Skin epidermis (tissue), 12 donors: ENCODE measurements around the gene ALPP.
A peak's percentile ranks its signal among the peaks of the same experiment; 100 is the strongest.
"Not testable (repeated sequence)": the region's sequence is repeated elsewhere in the genome, so short reads cannot be mapped to it uniquely, and the experiment has no call there.

Source experiments
- H3K27ac ChIP-seq, 21 experiments: fragments of 200-600 bp; sonication (generic) in 11 of 21; one replicate each; pipeline ENCODE4 v1.5.0; 2020; ENCODE audit warnings: mild to moderate bottlenecking in 3 of 21, inconsistent platforms in 2 of 21, moderate library complexity in 2 of 21
- H3K4me3 ChIP-seq, 7 experiments: fragments of 200-600 bp; sonication (generic) in 2 of 7; one replicate each; pipeline ENCODE4 v1.5.0; 2020; ENCODE audit warnings: inconsistent platforms in 2 of 7, mild to moderate bottlenecking in 2 of 7, moderate library complexity in 1 of 7

ALPP gene

GRCh38 chr2:232362174-232362900 is 16.2 kb upstream of the ALPP start:
- H3K4me3 ChIP-seq, result no peak overlapping the region
- no peak overlapping the region for H3K27ac ChIP-seq

- peak overlapping the region in 3 of 7 experiments; percentile 15 to 21 (median 17) for H3K4me3 ChIP-seq
- peak overlapping the region in 2 of 21 experiments; percentile 26 to 70 for H3K27ac ChIP-seq
Observed at GRCh38 chr2:232363064-232363783, 15.3 kb upstream of the ALPP start.

GRCh38 chr2:232363784-232364615 is 14.6 kb upstream of the ALPP start:
- Histone ChIP-seq H3K27ac (peak overlapping the region in 2 of 21 experiments; percentile 26 to 70), H3K4me3 (peak overlapping the region in 3 of 7 experiments; percentile 15 to 21 (median 17))

GRCh38 chr2:232364806-232365594 is 13.6 kb upstream of the ALPP start:
- not testable (repeated sequence) for H3K4me3 ChIP-seq, H3K27ac ChIP-seq

GRCh38 chr2:232365621-232366321 is 12.8 kb upstream of the ALPP start:
- Histone ChIP-seq H3K4me3 (peak overlapping the region in 2 of 7 experiments; percentile 11 to 31), H3K27ac (no peak overlapping the region)

- not testable (repeated sequence) for H3K27ac ChIP-seq
- H3K4me3 ChIP-seq, result peak overlapping the region in 2 of 7 experiments; percentile 11 to 31
Observed at GRCh38 chr2:232366461-232366860, 12.1 kb upstream of the ALPP start.

- Histone ChIP-seq H3K27ac (no peak overlapping the region), H3K4me3 (no peak overlapping the region)
Observed at GRCh38 chr2:232367016-232367415, 11.5 kb upstream of the ALPP start.

GRCh38 chr2:232367591-232368233 is 10.8 kb upstream of the ALPP start:
- no peak overlapping the region for H3K27ac ChIP-seq
- H3K4me3 ChIP-seq, result no peak overlapping the region

- H3K4me3 ChIP-seq, result no peak overlapping the region
- H3K27ac ChIP-seq, result no peak overlapping the region
Observed at GRCh38 chr2:232368311-232368731, 10.2 kb upstream of the ALPP start.

- Histone ChIP-seq H3K27ac (no peak overlapping the region), H3K4me3 (no peak overlapping the region)
Observed at GRCh38 chr2:232369126-232369951, 9.2 kb upstream of the ALPP start.

GRCh38 chr2:232370007-232370406 is 8.5 kb upstream of the ALPP start:
- H3K27ac ChIP-seq, H3K4me3 ChIP-seq: not testable (repeated sequence)

- H3K4me3 ChIP-seq, result no peak overlapping the region
- H3K27ac ChIP-seq, result no peak overlapping the region
Observed at GRCh38 chr2:232372231-232373208, 6.0 kb upstream of the ALPP start.

GRCh38 chr2:232374356-232374755 is 4.2 kb upstream of the ALPP start:
- Histone ChIP-seq H3K4me3 (no peak overlapping the region), H3K27ac (no peak overlapping the region)

GRCh38 chr2:232375164-232375563 is 3.4 kb upstream of the ALPP start:
- no peak overlapping the region for H3K27ac ChIP-seq
- H3K4me3 ChIP-seq, result no peak overlapping the region

- Histone ChIP-seq H3K27ac (no peak overlapping the region), H3K4me3 (no peak overlapping the region)
Observed at GRCh38 chr2:232376260-232376659, 2.3 kb upstream of the ALPP start.

- Histone ChIP-seq H3K27ac (no peak overlapping the region), H3K4me3 (no peak overlapping the region)
Observed at GRCh38 chr2:232376713-232377112, 1.8 kb upstream of the ALPP start.
